Measurements from ENCODE around the gene XRCC5. TPM values are rescaled to one million over a fixed set of nuclear protein-coding genes. Genes with fewer than 3 reads are reported as not detected.

XRCC5 gene
- polyA plus RNA-seq, 2 donors, result 57.9 to 100 TPM

DNA sequence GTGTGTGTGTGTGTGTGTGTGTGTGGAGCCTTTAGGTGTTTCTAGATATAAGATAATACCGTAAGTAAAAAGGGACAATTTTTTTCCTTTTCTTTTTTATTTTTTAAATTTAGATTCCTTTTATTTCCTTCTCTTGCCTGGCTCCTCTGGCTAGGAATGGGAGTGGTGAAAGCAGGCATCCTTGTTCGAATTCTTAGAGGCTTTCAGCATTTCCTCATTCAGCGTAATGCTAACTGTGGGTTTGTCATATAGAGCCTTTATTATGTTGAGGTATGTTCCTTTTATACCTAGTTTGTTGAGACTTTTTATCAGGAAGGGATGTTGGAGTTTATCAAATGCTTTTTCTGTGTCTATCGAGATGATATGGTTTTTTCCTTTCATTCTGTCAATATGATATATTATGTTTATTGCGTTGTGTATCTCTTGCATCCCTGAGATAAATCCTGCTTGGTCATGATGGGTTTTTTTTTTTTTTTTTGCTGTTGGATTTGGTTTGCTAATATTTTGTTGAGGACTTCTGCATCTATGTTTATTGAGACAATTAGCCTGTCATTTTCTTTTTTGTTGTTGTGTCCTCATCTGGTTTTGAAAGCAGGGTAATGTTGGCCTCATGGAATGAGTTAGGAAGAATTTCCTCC, 120.2 kb downstream of the XRCC5 start:
- Histone ChIP-seq H3K4me1 (ENCODE audit: control insufficient read depth in 2 of 2, insufficient read depth in 2 of 2, low read length in 1 of 2) (peaks cover 0 to 3% of the 10 kb centered on the region in 2 donors), H3K9me3 (ENCODE audit: control insufficient read depth in 2 of 2, insufficient read depth in 1 of 2, low read depth in 1 of 2, low read length in 1 of 2) (peaks cover 4 to 5% of the 10 kb centered on the region in 2 donors), H3K27me3 (ENCODE audit: control insufficient read depth in 1 of 2, insufficient read depth in 2 of 2, low read length in 2 of 2) (no peaks in the 10 kb centered on the region), H3K36me3 (ENCODE audit: control insufficient read depth in 2 of 2, insufficient read depth in 2 of 2, low read length in 1 of 2) (no peaks in the 10 kb centered on the region), H3K27ac (ENCODE audit: low read depth in 2 of 2, low read length in 1 of 2) (no peak overlapping the region), H3K4me3 (ENCODE audit: low read depth in 1 of 2, low read length in 2 of 2) (no peak overlapping the region)
- WGBS, 2 donors, result 90 to 91% methylated on average over 5 of the region's 5 CpGs

DNA sequence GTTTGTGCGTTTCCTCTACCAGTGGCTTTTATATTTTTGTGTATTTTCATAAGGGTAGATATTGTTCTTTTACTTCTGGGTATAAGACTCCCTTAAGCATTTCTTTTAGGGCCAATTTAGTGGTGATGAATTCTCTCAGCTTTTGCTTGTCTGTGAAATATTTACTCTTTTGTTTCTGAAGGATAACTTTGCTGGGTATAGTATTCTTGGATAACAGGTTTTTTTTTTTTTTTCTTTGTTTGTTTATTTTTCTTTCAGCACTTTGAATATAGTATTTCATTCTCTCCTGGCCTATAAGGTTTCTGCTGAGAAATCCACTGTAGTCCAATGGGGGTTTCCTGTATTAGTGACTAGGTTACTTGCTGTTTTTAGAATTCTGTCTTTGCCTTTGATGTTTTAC, 122.7 kb downstream of the XRCC5 start:
- no peaks in the 10 kb centered on the region for H3K36me3 ChIP-seq (ENCODE audit: control insufficient read depth in 2 of 2, insufficient read depth in 2 of 2, low read length in 1 of 2)
- WGBS, 2 donors, result 0% methylated on average over 1 of the region's 1 CpG
- no peak overlapping the region for H3K4me3 ChIP-seq (ENCODE audit: low read depth in 1 of 2, low read length in 2 of 2)
- no peaks in the 10 kb centered on the region for H3K27me3 ChIP-seq (ENCODE audit: control insufficient read depth in 1 of 2, insufficient read depth in 2 of 2, low read length in 2 of 2)
- no peak overlapping the region for H3K27ac ChIP-seq (ENCODE audit: low read depth in 2 of 2, low read length in 1 of 2)
- peaks cover 0 to 3% of the 10 kb centered on the region in 2 donors for H3K4me1 ChIP-seq (ENCODE audit: control insufficient read depth in 2 of 2, insufficient read depth in 2 of 2, low read length in 1 of 2)
- H3K9me3 ChIP-seq (ENCODE audit: control insufficient read depth in 2 of 2, insufficient read depth in 1 of 2, low read depth in 1 of 2, low read length in 1 of 2), result peaks cover 4 to 5% of the 10 kb centered on the region in 2 donors

DNA sequence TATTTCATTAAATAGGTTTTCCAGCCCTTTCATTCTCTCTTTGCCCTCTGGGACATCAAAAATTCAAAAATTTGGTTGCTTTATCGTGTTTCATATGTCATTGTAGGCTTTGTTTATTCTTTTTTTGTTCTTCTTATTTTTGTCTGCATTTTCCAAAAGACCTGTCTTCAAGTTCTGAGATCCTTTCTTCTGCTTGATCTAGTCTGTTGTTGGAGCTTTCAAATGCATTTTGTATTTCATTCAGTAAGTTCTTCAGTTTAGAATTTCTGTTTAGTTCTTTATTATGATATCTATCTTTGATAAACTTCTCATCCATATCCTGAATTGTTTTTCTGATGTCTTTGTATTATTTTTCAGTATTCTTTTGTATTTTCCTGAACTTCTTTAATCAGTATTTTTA, 123.6 kb downstream of the XRCC5 start:
- H3K27ac ChIP-seq (ENCODE audit: low read depth in 2 of 2, low read length in 1 of 2), result no peak overlapping the region
- no peaks in the 10 kb centered on the region for H3K36me3 ChIP-seq (ENCODE audit: control insufficient read depth in 2 of 2, insufficient read depth in 2 of 2, low read length in 1 of 2)
- no peak overlapping the region for H3K4me3 ChIP-seq (ENCODE audit: low read depth in 1 of 2, low read length in 2 of 2)
- no peaks in the 10 kb centered on the region for H3K27me3 ChIP-seq (ENCODE audit: control insufficient read depth in 1 of 2, insufficient read depth in 2 of 2, low read length in 2 of 2)
- peaks cover 0 to 3% of the 10 kb centered on the region in 2 donors for H3K4me1 ChIP-seq (ENCODE audit: control insufficient read depth in 2 of 2, insufficient read depth in 2 of 2, low read length in 1 of 2)
- 88 to 90% methylated on average over 1 of the region's 1 CpG for WGBS, 2 donors
- peaks cover 4 to 5% of the 10 kb centered on the region in 2 donors for H3K9me3 ChIP-seq (ENCODE audit: control insufficient read depth in 2 of 2, insufficient read depth in 1 of 2, low read depth in 1 of 2, low read length in 1 of 2)

DNA sequence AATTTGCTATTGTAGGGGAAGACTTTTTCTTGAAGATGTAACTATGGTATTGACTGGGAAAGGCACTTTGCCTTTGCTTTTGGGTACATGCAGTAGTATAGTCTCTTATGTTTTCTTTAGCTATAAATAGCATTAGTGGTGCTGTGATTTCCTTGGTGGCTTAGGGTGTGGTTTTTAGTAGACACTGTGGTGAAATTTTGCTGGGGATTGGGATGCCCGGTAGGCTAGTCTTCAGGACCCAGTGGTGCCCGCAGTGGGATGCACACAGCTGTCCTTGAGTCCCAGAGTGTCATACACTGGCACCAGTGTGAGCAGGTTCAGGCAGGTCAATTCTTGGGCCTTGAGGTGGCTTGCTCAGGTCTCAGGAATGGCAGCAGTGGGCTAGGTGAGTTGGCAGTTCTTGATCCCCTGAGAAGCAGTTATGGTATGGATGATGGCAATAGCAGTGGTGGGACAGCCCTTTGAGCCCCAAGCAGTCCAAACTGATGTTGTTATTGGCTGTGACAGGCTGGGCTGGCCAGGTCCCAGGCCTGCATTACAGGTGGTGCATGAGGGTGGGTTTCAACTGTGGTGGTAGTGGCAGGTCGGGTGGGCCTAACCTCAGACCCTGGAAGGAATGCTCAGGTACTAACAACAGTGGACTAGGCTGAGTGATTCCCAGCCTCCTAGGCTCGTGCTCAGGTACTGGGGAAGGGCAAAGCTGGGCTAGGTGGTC, 124.3 kb downstream of the XRCC5 start:
- peaks cover 4 to 5% of the 10 kb centered on the region in 2 donors for H3K9me3 ChIP-seq (ENCODE audit: control insufficient read depth in 2 of 2, insufficient read depth in 1 of 2, low read depth in 1 of 2, low read length in 1 of 2)
- no peaks in the 10 kb centered on the region for H3K36me3 ChIP-seq (ENCODE audit: control insufficient read depth in 2 of 2, insufficient read depth in 2 of 2, low read length in 1 of 2)
- H3K27me3 ChIP-seq (ENCODE audit: control insufficient read depth in 1 of 2, insufficient read depth in 2 of 2, low read length in 2 of 2), result no peaks in the 10 kb centered on the region
- no peak overlapping the region for H3K27ac ChIP-seq (ENCODE audit: low read depth in 2 of 2, low read length in 1 of 2)
- no peak overlapping the region for H3K4me3 ChIP-seq (ENCODE audit: low read depth in 1 of 2, low read length in 2 of 2)
- H3K4me1 ChIP-seq (ENCODE audit: control insufficient read depth in 2 of 2, insufficient read depth in 2 of 2, low read length in 1 of 2), result peaks cover 0 to 3% of the 10 kb centered on the region in 2 donors
- 80 to 87% methylated on average over 4 of the region's 4 CpGs for WGBS, 2 donors

DNA sequence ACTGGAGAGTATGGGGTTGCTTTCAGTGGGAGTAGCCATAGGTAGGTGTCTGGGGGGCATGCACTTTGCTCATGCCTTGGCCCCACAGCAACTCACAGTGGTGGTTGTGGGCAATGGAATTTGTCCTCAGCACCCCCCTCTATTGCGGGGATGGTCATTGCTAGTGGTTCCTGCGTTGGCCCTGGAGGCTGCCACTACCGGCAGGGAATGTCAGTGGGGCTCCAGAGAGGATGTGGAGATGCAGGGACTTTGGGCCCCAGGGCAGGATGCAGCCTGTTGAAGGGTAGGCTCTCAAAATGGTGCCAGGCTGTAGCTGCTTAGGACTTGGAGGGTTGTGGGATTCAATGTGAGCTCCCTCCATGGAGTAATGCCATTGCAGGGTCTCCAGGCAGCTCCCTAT, 125.0 kb downstream of the XRCC5 start:
- peaks cover 0 to 3% of the 10 kb centered on the region in 2 donors for H3K4me1 ChIP-seq (ENCODE audit: control insufficient read depth in 2 of 2, insufficient read depth in 2 of 2, low read length in 1 of 2)
- WGBS, 2 donors, result 92 to 95% methylated on average over 3 of the region's 3 CpGs
- peaks cover 4 to 5% of the 10 kb centered on the region in 2 donors for H3K9me3 ChIP-seq (ENCODE audit: control insufficient read depth in 2 of 2, insufficient read depth in 1 of 2, low read depth in 1 of 2, low read length in 1 of 2)
- no peak overlapping the region for H3K4me3 ChIP-seq (ENCODE audit: low read depth in 1 of 2, low read length in 2 of 2)
- no peaks in the 10 kb centered on the region for H3K27me3 ChIP-seq (ENCODE audit: control insufficient read depth in 1 of 2, insufficient read depth in 2 of 2, low read length in 2 of 2)
- H3K36me3 ChIP-seq (ENCODE audit: control insufficient read depth in 2 of 2, insufficient read depth in 2 of 2, low read length in 1 of 2), result no peaks in the 10 kb centered on the region
- no peak overlapping the region for H3K27ac ChIP-seq (ENCODE audit: low read depth in 2 of 2, low read length in 1 of 2)

DNA sequence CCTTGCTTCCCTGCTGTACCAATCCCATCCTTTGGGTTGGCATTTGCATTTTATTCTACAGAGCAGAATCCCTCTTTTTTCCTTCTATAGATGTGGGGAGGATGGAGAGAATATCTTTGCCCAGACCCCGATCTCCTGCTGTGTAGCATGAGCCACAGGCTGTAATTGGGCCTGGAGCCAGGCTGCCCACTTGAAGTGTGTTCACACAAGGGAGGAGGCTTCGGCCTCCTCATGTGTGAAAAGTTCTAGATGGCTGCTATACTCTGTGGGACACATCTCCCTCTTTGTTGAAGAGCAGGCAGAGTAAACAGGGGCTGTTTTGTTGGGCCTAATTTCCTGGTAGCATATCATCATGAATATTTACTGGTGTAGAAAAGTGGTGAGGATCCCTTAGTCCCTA, 126.3 kb downstream of the XRCC5 start:
- H3K27ac ChIP-seq (ENCODE audit: low read depth in 2 of 2, low read length in 1 of 2), result no peak overlapping the region
- H3K4me1 ChIP-seq (ENCODE audit: control insufficient read depth in 2 of 2, insufficient read depth in 2 of 2, low read length in 1 of 2), result peaks cover 0 to 3% of the 10 kb centered on the region in 2 donors
- peaks cover 4 to 5% of the 10 kb centered on the region in 2 donors for H3K9me3 ChIP-seq (ENCODE audit: control insufficient read depth in 2 of 2, insufficient read depth in 1 of 2, low read depth in 1 of 2, low read length in 1 of 2)
- no peaks in the 10 kb centered on the region for H3K27me3 ChIP-seq (ENCODE audit: control insufficient read depth in 1 of 2, insufficient read depth in 2 of 2, low read length in 2 of 2)
- no peaks in the 10 kb centered on the region for H3K36me3 ChIP-seq (ENCODE audit: control insufficient read depth in 2 of 2, insufficient read depth in 2 of 2, low read length in 1 of 2)
- 77 to 88% methylated on average over 2 of the region's 2 CpGs for WGBS, 2 donors
- H3K4me3 ChIP-seq (ENCODE audit: low read depth in 1 of 2, low read length in 2 of 2), result no peak overlapping the region

DNA sequence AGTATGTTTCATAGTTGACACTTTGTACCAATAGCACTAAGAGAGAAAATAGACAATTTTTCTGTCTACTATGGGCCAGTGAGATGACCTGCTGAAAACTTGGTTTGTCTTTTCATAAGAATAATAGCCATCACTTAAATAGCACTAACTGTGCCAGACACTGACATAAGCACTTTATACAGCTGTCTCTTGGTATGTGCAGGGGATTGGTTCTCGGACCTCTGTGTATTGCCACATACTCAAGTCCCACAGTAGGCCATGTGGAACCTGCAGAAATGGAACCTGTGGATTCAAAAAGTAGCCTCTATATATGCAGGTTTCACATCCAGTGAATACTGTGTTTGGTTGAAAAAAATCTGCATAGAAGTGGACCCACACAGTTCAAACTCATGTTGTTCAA, 126.7 kb downstream of the XRCC5 start:
- Histone ChIP-seq H3K4me1 (ENCODE audit: control insufficient read depth in 2 of 2, insufficient read depth in 2 of 2, low read length in 1 of 2) (peaks cover 0 to 3% of the 10 kb centered on the region in 2 donors), H3K4me3 (ENCODE audit: low read depth in 1 of 2, low read length in 2 of 2) (no peak overlapping the region), H3K27me3 (ENCODE audit: control insufficient read depth in 1 of 2, insufficient read depth in 2 of 2, low read length in 2 of 2) (no peaks in the 10 kb centered on the region), H3K36me3 (ENCODE audit: control insufficient read depth in 2 of 2, insufficient read depth in 2 of 2, low read length in 1 of 2) (no peaks in the 10 kb centered on the region), H3K9me3 (ENCODE audit: control insufficient read depth in 2 of 2, insufficient read depth in 1 of 2, low read depth in 1 of 2, low read length in 1 of 2) (peaks cover 4 to 5% of the 10 kb centered on the region in 2 donors), H3K27ac (ENCODE audit: low read depth in 2 of 2, low read length in 1 of 2) (no peak overlapping the region)
- WGBS, 2 donors, result 87 to 93% methylated on average over 1 of the region's 1 CpG

DNA sequence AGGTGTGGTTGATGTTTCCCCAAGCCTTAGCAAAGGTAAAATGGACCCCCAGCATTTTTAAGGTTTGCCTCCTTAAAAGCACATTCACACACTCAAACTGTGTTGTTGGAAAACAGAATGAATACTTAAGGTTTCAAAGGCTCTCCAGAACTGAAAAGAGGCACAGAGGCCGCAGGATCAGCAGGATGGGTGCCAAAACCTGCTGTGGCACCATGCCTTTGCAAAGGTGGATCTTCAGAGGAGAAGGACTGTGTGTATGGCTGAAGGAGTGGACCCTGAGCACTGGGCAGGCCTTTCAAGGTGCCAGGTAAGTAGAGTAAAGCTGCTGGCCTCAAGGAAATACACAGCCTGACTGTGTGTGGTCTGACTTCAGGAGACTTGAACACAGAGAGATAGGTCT, 127.3 kb downstream of the XRCC5 start:
- Histone ChIP-seq H3K4me1 (ENCODE audit: control insufficient read depth in 2 of 2, insufficient read depth in 2 of 2, low read length in 1 of 2) (peaks cover 0 to 3% of the 10 kb centered on the region in 2 donors), H3K9me3 (ENCODE audit: control insufficient read depth in 2 of 2, insufficient read depth in 1 of 2, low read depth in 1 of 2, low read length in 1 of 2) (peaks cover 4 to 5% of the 10 kb centered on the region in 2 donors), H3K36me3 (ENCODE audit: control insufficient read depth in 2 of 2, insufficient read depth in 2 of 2, low read length in 1 of 2) (no peaks in the 10 kb centered on the region), H3K4me3 (ENCODE audit: low read depth in 1 of 2, low read length in 2 of 2) (no peak overlapping the region), H3K27me3 (ENCODE audit: control insufficient read depth in 1 of 2, insufficient read depth in 2 of 2, low read length in 2 of 2) (no peaks in the 10 kb centered on the region), H3K27ac (ENCODE audit: low read depth in 2 of 2, low read length in 1 of 2) (no peak overlapping the region)
- WGBS, 2 donors, result 0% methylated on average over 1 of the region's 1 CpG

DNA sequence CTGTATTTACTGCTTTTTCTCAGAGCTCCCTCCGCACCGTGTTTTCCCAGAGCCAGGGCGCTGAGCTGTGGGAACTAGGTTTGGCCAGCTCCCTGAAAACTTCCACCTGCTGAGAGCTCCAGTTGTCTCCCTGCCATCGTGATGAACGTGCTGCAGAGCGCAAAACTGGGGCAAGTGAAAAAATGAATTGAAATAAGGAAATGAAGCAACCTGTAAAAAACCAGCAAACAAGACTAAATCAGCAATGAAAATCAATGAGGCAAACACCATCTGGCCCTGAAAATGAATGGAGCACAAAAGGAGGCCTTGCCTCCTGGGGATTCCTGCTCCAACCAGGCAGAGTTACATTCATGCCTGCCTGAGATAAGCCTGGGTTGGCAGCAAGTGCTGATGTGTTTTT, 133.2 kb downstream of the XRCC5 start:
- Histone ChIP-seq H3K27ac (ENCODE audit: low read depth in 2 of 2, low read length in 1 of 2) (no peak overlapping the region), H3K4me3 (ENCODE audit: low read depth in 1 of 2, low read length in 2 of 2) (no peak overlapping the region), H3K9me3 (ENCODE audit: control insufficient read depth in 2 of 2, insufficient read depth in 1 of 2, low read depth in 1 of 2, low read length in 1 of 2) (no peaks in the 10 kb centered on the region), H3K36me3 (ENCODE audit: control insufficient read depth in 2 of 2, insufficient read depth in 2 of 2, low read length in 1 of 2) (no peaks in the 10 kb centered on the region), H3K27me3 (ENCODE audit: control insufficient read depth in 1 of 2, insufficient read depth in 2 of 2, low read length in 2 of 2) (no peaks in the 10 kb centered on the region), H3K4me1 (ENCODE audit: control insufficient read depth in 2 of 2, insufficient read depth in 2 of 2, low read length in 1 of 2) (no peaks in the 10 kb centered on the region)
- WGBS, 2 donors, result 64 to 66% methylated on average over 6 of the region's 6 CpGs

DNA sequence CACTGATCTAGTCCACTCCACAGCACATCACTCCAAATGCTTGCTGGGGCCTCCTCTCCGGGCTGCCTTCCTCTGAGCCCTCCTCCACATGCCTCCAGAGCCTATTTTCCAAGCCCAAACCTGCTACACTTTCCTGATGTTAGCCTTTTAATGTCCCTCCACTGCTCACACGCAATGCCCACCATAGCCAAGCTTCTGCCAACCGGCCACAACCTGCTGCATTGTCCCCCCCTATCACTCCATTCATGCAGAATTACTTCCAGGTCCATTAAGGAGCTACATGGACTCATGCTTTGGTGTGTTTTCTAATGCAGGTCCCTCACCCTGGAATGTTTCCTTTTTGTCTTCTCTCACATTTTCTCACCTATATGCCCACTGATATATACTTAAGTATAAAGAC, 133.9 kb downstream of the XRCC5 start:
- no peak overlapping the region for H3K27ac ChIP-seq (ENCODE audit: low read depth in 2 of 2, low read length in 1 of 2)
- H3K27me3 ChIP-seq (ENCODE audit: control insufficient read depth in 1 of 2, insufficient read depth in 2 of 2, low read length in 2 of 2), result no peaks in the 10 kb centered on the region
- H3K4me1 ChIP-seq (ENCODE audit: control insufficient read depth in 2 of 2, insufficient read depth in 2 of 2, low read length in 1 of 2), result no peaks in the 10 kb centered on the region
- H3K36me3 ChIP-seq (ENCODE audit: control insufficient read depth in 2 of 2, insufficient read depth in 2 of 2, low read length in 1 of 2), result no peaks in the 10 kb centered on the region
- 85 to 91% methylated on average over 3 of the region's 3 CpGs for WGBS, 2 donors
- no peaks in the 10 kb centered on the region for H3K9me3 ChIP-seq (ENCODE audit: control insufficient read depth in 2 of 2, insufficient read depth in 1 of 2, low read depth in 1 of 2, low read length in 1 of 2)
- no peak overlapping the region for H3K4me3 ChIP-seq (ENCODE audit: low read depth in 1 of 2, low read length in 2 of 2)
